ENCODE measurements around the gene PRDM12.

Gene PRDM12

DNA sequence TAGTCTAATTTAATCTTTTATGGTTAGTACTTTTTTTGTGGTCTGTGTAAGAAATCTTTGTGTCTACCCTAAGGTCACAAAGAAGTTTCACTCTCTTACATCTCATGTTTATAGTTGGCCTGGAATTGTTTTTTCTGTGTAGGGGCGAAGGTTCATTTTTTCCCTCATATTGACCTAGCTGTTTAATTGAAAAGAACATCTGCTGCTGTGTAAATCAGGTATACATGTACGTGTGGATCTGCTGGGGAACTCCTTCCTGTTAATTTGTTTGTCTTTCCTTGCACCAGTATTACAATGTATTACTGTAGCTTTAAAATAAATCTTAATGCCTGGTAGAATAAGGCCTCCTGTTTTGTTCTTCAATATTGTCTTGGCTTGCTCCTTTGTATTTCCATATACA, 67.0 kb downstream of the PRDM12 start:
- no peak for DNase-seq

DNA sequence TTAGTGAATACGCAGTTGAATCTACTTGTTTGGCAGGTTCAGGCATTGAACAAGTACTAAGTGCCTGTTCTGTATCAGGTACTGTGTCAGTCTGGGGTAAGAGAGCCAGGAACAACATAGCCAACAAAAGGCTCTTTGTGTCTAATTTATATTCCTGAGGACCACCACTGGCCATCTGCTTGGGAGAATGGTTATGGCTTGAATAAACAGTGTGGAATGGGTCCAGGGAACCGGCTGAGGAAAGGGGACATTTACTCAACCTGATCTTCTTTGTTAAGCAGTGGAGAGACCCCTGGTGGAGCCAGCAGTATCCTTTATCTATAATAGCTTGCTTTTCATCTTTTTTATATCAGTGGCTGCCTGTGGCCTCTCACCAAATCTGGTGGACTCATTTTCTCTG, 67.7 kb downstream of the PRDM12 start:
- DNase-seq: peak; percentile 58

Measured in DMS 273 treated with DMSO at 0.1 percent for 48 hours (cell line).